OCI-LY7 (cell line): ENCODE measurements around the gene ELL. TPM values are rescaled to one million over a fixed set of nuclear protein-coding genes. Genes with fewer than 3 reads are reported as not detected.

ENCODE experiments used
- BruUV-seq: library from RNA; stranded (reverse); fragments of 400-500 nt; replicated peaks from 2 replicates; lab custom pipeline; 2021; lab: Mats Ljungman, UMichigan
- CTCF ChIA-PET: fragments of 300-600 bp; sonication (Branson Sonifier 250); formaldehyde crosslinking; loops from one replicate; lab custom pipeline; 2022; ENCODE audit warnings: antibody characterized with exemption; ENCODE audit not compliant: unreplicated experiment; lab: Charles Lee
- POLR2A ChIA-PET: fragments of 300-600 bp; sonication (Branson Sonifier 250); formaldehyde crosslinking; loops from one replicate; lab custom pipeline; 2022; ENCODE audit warnings: antibody characterized with exemption; lab: Charles Lee
- DNase-seq: peaks from one replicate; pipeline ENCODE4 v3.0.0-alpha.2; 2015; ENCODE audit warnings: low spot score
- H2AFZ ChIP-seq: fragments of 200-600 bp; sonication (generic), shearing (Covaris generic); 2 replicates; pipeline ENCODE4 v1.6.1; 2014; ENCODE audit warnings: mild to moderate bottlenecking, antibody characterized with exemption, low read length, moderate library complexity
- H3K27ac ChIP-seq: fragments of 200-600 bp; sonication (generic); 2 replicates; pipeline ENCODE4 v1.5.1; 2014; ENCODE audit warnings: mixed run types, low read depth, mild to moderate bottlenecking, moderate library complexity, low read length, inconsistent platforms; ENCODE audit not compliant: poor library complexity, severe bottlenecking
- H3K36me3 ChIP-seq: fragments of 200-600 bp; sonication (generic); 2 replicates; pipeline ENCODE4 v1.6.1; 2014; ENCODE audit warnings: mild to moderate bottlenecking, antibody characterized with exemption, low read length, moderate library complexity, mixed read lengths; ENCODE audit not compliant: insufficient read depth
- H3K4me1 ChIP-seq: fragments of 200-600 bp; sonication (generic); 2 replicates; pipeline ENCODE4 v1.5.1; 2014; ENCODE audit warnings: mild to moderate bottlenecking, low read length; ENCODE audit not compliant: insufficient read depth, poor library complexity, severe bottlenecking
- H3K4me2 ChIP-seq: fragments of 200-600 bp; sonication (generic); 2 replicates; pipeline ENCODE4 v1.6.1; 2014; ENCODE audit warnings: mild to moderate bottlenecking, low read length
- H3K4me3 ChIP-seq: fragments of 200-600 bp; sonication (generic); 2 replicates; pipeline ENCODE4 v1.5.1; 2014; ENCODE audit warnings: mild to moderate bottlenecking, low read depth, low read length; ENCODE audit not compliant: poor library complexity, severe bottlenecking
- H3K79me2 ChIP-seq: fragments of 200-600 bp; sonication (generic); 2 replicates; pipeline ENCODE4 v1.6.1; 2016; ENCODE audit warnings: low read depth, mild to moderate bottlenecking, low read length, moderate library complexity, mixed read lengths; ENCODE audit not compliant: insufficient read depth
- H3K9me2 ChIP-seq: fragments of 200-600 bp; sonication (generic); 2 replicates; pipeline ENCODE4 v1.6.1; 2016; ENCODE audit warnings: mild to moderate bottlenecking, low read length, mixed read lengths; ENCODE audit not compliant: insufficient read depth
- H3K9me3 ChIP-seq: fragments of 200-600 bp; sonication (generic); 2 replicates; pipeline ENCODE4 v1.6.1; 2014; ENCODE audit warnings: mild to moderate bottlenecking, mixed run types, low read length, mixed read lengths
- H4K20me1 ChIP-seq: fragments of 200-600 bp; sonication (generic); 2 replicates; pipeline ENCODE4 v1.6.1; 2014; ENCODE audit warnings: mild to moderate bottlenecking, antibody characterized with exemption, low read length, moderate library complexity, mixed read lengths; ENCODE audit not compliant: insufficient read depth
- EZH2phosphoT487 ChIP-seq: fragments of 200-600 bp; sonication (generic); IDR thresholded peaks from 2 replicates; pipeline ENCODE4 v1.6.1; 2018; ENCODE audit warnings: low read depth, borderline replicate concordance, mild to moderate bottlenecking, mixed run types, antibody characterized with exemption, low read length, moderate library complexity, mixed read lengths
- intact Hi-C: fragments of 100-400 bp; cut with micrococcal nuclease; formaldehyde crosslinking; loops from one replicate; pipeline ENCODE4 v1.10.0; 2022; ENCODE audit not compliant: unreplicated experiment
- total RNA-seq, 2 experiments: library from RNA; depleted of rRNA in 1 of 2; stranded (reverse); fragments of >200 nt in 1 of 2; shearing (Covaris generic) in 1 of 2; gene quantifications; 2 replicates each; pipeline ENCODE4 v1.2.3, GENCODE V29; 2014 to 2022
- TF ChIP-seq, protein P1 (sequence below): fragments of 200-600 bp; sonication (generic); conservative IDR thresholded peaks from 2 replicates; pipeline ENCODE4 v1.5.1; 2014; ENCODE audit warnings: mild to moderate bottlenecking, antibody characterized with exemption, low read length, moderate library complexity, mixed read lengths

ELL gene
- total RNA-seq, 2 experiments from 2014 or later, result 14.4 to 24.6 TPM

GRCh38 chr19:18473003-18473705 lies 48.7 kb downstream of the ELL start:
- H3K36me3 ChIP-seq, result peaks cover 8% of the 10 kb centered on the region; the same call in 1 of the 2 replicates
- no peaks in the 10 kb centered on the region for H4K20me1 ChIP-seq
- H3K79me2 ChIP-seq, result no peaks in the 10 kb centered on the region
- TF ChIP-seq EZH2phosphoT487, result no peak
- TF ChIP-seq, protein P1, sequence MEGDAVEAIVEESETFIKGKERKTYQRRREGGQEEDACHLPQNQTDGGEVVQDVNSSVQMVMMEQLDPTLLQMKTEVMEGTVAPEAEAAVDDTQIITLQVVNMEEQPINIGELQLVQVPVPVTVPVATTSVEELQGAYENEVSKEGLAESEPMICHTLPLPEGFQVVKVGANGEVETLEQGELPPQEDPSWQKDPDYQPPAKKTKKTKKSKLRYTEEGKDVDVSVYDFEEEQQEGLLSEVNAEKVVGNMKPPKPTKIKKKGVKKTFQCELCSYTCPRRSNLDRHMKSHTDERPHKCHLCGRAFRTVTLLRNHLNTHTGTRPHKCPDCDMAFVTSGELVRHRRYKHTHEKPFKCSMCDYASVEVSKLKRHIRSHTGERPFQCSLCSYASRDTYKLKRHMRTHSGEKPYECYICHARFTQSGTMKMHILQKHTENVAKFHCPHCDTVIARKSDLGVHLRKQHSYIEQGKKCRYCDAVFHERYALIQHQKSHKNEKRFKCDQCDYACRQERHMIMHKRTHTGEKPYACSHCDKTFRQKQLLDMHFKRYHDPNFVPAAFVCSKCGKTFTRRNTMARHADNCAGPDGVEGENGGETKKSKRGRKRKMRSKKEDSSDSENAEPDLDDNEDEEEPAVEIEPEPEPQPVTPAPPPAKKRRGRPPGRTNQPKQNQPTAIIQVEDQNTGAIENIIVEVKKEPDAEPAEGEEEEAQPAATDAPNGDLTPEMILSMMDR, result no peak
- no peaks in the 10 kb centered on the region for H3K9me2 ChIP-seq
- intact Hi-C loops, result loop anchor here (5.0 kb wide), 1 partner anchor 114 kb away; the partner anchor contains the start of gene REX1BD
- H3K4me1 ChIP-seq, result peaks cover 3% of the 10 kb centered on the region
- H3K27ac ChIP-seq, result no peak overlapping the region
- DNase-seq, result no peak
- H3K4me3 ChIP-seq, result no peak overlapping the region
- no peak overlapping the region for H2AFZ ChIP-seq
- H3K4me2 ChIP-seq, result no peak overlapping the region
- ChIA-PET CTCF (no interaction called here), POLR2A (interaction anchor here (0.9 kb wide), 1 partner anchor 53 kb away, joined by 5 read pairs; no protein-coding TSS in a partner anchor)
- no TSS peak for BruUV-seq
- no peaks in the 10 kb centered on the region for H3K9me3 ChIP-seq

GRCh38 chr19:18470787-18471186 lies 51.1 kb downstream of the ELL start:
- Histone ChIP-seq H3K9me3 (no peaks in the 10 kb centered on the region), H2AFZ (no peak overlapping the region), H3K79me2 (no peaks in the 10 kb centered on the region), H3K9me2 (no peaks in the 10 kb centered on the region), H3K27ac (no peak overlapping the region), H3K4me1 (no peaks in the 10 kb centered on the region), H3K4me2 (no peak overlapping the region), H3K4me3 (no peak overlapping the region), H3K36me3 (peaks cover 8% of the 10 kb centered on the region; the same call in 1 of the 2 replicates), H4K20me1 (no peaks in the 10 kb centered on the region)
- TF ChIP-seq, protein P1, result no peak
- no peak for TF ChIP-seq EZH2phosphoT487
- no TSS peak for BruUV-seq
- intact Hi-C loops, result loop anchor here (1.0 to 5.0 kb wide), 2 partner anchors 117 to 205 kb away; partner anchors contain the start of gene REX1BD
- no peak for DNase-seq
- CTCF ChIA-PET, result no interaction called here
- POLR2A ChIA-PET, result interaction anchor here (0.6 to 1.3 kb wide), 2 partner anchors 34 to 100 kb away, joined by 3 to 5 read pairs; no protein-coding TSS in a partner anchor
